NOMO-1 treated with DMSO at 0.1 percent for 48 hours (cell line): ENCODE data around the gene GPC5.
"Not testable (repeated sequence)": the region's sequence is repeated elsewhere in the genome, so short reads cannot be mapped to it uniquely, and the experiment has no call there.

ENCODE experiments used
- DNase-seq: peaks from one replicate; lab custom pipeline; 2025; ENCODE audit not compliant: unreplicated experiment; lab: John Stamatoyannopoulos, UW

The GPC5 gene

GRCh38 chr13:92415781-92416180 is 1017.4 kb downstream of the GPC5 start:
- DNase-seq = no peak

GRCh38 chr13:92418818-92419412 is 1020.5 kb downstream of the GPC5 start:
- no peak for DNase-seq

GRCh38 chr13:92429231-92429630 is 1030.8 kb downstream of the GPC5 start:
- no peak for DNase-seq

GRCh38 chr13:92433386-92433785 is 1035.0 kb downstream of the GPC5 start:
- no peak for DNase-seq

DNA sequence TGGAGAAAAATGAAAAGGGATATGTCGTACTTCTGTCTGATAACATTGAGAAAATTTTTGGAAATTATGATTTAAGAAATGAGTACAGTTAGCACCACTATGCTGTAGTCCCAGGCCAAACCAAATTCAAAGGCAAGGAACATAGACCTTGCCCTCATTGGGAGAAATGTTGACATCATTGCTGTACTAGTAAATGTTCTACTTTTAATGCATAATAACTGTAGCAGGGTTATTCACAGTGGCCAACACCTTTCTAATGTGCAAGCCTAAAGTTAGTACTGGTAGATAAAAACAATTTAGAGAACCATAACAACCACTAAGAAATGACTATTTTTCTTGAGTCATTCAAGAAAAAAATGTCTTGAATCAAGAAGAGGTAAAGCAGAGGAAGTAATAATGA is 1035.5 kb downstream of the GPC5 start:
- no peak for DNase-seq

DNA sequence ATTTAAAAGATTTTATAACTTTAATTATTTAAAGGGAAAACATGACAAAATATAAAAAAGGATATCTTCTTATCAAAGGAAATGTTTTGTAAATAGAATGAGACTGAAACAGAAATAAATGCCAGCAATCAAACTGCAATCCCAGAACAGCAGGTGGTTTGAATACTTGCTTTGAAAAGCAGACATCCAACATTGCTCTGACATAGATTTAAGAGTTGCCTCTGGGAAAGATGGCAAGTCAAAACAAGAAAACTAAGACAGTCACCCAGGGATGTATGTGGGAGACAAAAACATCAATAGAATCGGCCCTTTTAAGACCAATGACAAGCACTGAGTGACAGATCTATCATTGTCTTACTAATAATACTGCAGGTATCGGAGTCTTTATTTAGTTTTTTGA is 1038.5 kb downstream of the GPC5 start:
- DNase-seq = no peak

DNA sequence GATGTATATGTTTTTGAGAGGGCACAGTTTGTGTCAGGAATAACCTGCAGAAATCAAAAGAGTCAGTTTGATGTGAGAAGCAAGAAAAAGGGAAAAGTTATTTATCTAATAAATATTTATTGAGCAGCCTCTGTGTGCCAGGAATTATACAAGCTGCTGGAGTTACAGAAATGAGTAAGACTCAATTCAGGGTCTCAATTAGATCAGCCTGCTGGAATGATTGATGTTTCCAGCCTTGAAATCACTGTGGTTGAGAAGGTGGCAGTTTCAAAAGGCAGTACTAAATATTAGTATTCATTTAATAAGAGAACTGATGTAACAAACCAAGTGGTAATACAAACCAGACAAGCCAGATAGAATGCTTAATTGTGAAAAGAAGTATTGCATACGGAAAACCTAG is 1045.8 kb downstream of the GPC5 start:
- DNase-seq = no peak

GRCh38 chr13:92451060-92451459 is 1052.6 kb downstream of the GPC5 start:
- DNase-seq = no peak

- DNase-seq = no peak
Observed at GRCh38 chr13:92452840-92453239, 1054.4 kb downstream of the GPC5 start.

GRCh38 chr13:92459306-92459705 is 1060.9 kb downstream of the GPC5 start:
- DNase-seq = no peak

DNA sequence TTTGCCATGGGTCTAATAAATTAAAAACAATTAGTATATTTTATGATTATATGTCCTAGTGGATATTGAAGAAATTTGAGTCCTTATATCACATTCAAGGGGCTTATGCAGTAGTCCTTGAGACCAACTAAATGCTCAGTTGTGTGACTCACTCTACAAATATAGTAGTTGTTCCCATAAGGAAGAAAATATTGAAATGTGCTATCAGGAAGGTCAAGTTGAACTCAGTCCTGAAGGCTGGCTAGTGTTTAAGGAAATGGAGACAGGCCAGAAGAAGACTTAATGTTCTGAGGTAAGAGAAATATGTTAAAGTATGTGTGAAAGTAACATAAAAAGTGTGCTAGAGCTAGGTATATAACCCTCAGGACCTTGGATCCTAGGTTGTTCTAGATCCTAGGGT is 1062.1 kb downstream of the GPC5 start:
- DNase-seq = no peak

DNA sequence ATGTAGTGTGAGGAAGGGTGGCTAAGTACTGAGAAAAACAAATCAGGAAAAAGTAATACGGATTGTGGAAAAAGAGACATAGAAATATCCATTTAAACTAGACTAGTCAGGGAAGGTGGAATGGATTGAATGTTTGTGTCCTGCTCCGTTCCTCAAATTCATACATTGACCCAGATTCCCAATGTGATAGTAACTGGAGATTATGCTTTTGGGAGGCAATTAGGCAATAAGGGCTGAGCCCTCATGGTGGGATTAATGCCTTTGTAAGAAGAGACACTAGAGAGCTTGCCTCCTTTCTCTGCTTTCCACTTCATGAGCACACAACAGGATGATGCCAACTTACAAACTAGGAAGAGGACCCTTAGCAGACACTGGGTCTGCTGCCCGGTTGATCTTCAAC is 1063.0 kb downstream of the GPC5 start:
- no peak for DNase-seq

DNA sequence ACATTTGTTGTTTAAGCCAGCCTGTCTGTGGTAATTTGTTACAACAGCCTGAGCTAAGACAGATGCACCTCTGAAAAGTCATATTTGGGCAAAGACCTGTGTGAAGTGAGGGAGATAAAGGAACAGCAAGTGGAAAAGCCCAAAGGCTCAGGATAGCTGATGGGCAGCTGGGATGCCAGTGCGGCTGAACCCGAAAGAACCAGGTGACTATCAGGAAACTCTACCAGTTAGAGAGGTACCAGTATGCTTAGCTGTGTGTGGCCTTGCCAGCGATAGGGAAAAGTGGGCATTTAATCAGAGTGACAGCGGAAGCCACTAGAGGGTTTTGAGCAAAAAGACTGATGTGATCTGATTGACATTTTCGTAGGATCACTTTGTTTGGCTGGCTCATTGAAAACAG is 1063.4 kb downstream of the GPC5 start:
- no peak for DNase-seq

- DNase-seq = no peak
Observed at GRCh38 chr13:92463134-92463533, 1064.7 kb downstream of the GPC5 start.

- no peak for DNase-seq
Observed at GRCh38 chr13:92473765-92474475, 1075.5 kb downstream of the GPC5 start.

- DNase-seq = no peak
Observed at GRCh38 chr13:92480387-92480786, 1082.0 kb downstream of the GPC5 start.

GRCh38 chr13:92482790-92483189 is 1084.4 kb downstream of the GPC5 start:
- not testable (repeated sequence) for DNase-seq

- no peak for DNase-seq
Observed at GRCh38 chr13:92483894-92484293, 1085.5 kb downstream of the GPC5 start.

DNA sequence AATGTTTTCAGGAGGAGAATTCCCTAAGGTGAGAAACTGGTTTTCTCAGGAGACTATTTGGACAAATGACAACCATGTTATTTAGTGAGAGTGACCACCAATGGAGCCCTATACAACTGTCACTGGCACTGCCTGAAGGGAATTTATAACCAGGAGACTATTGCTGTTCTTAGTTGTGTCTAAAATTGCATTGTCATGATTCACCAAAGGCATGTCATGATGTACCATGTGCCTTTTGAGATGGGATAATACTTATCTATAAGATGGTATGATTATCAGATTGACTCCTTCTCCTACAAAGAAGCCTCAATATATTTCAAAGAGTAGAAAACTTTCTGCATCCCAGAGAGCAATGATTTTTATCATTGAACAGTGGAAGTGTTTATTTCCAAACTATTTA is 1088.8 kb downstream of the GPC5 start:
- no peak for DNase-seq

- DNase-seq = no peak
Observed at GRCh38 chr13:92488249-92488852, 1089.9 kb downstream of the GPC5 start.

DNA sequence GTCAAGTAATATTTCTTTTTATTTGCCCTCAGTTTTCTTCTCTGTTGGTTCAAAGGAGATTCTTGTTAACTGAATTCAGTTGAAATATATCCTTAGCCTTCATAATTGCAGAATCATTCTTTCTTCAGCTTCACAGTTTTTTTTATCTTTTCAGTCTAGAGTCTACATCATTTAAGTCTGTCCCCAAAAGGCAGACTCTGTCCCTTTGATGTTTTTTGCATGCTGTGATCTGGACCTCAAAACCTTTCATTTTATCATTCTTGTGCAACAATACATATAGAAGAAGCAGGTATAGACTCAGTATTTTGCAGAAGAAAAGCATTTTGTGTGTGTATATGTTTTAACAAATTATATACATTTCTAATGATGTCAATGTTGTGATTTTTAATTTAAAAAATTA is 1093.4 kb downstream of the GPC5 start:
- no peak for DNase-seq

GRCh38 chr13:92494915-92495314 is 1096.5 kb downstream of the GPC5 start:
- no peak for DNase-seq

- no peak for DNase-seq
Observed at GRCh38 chr13:92500192-92500591, 1101.8 kb downstream of the GPC5 start.
